Adipose tissue (tissue), 3 donors: ENCODE results near the gene VPS35. TPM values are rescaled to one million over a fixed set of nuclear protein-coding genes. Genes with fewer than 3 reads are reported as not detected.
"Not testable (repeated sequence)": the region's sequence is repeated elsewhere in the genome, so short reads cannot be mapped to it uniquely, and the experiment has no call there.

Source experiments
- H3K27ac ChIP-seq: one replicate; pipeline ENCODE4 v1.5.1; 2013; ENCODE audit warnings: low read depth, low read length
- WGBS, 3 donors: extraction: QIAGEN DNeasy Blood & Tissue Kit; methylation state at CpG; one replicate each; pipeline ENCODE4 v1.1.7; 2013; 5-methylcytosine and 5-hydroxymethylcytosine counted together
- polyA plus RNA-seq, 3 donors: library from polyadenylated mRNA; stranded (reverse); fragments of 200-250 nt; gene quantifications; one replicate each; pipeline ENCODE4 v1.2.3, GENCODE V29; 2013
- donor health status: healthy with polysubstance abuse.
- donor health status: Bipolar disorder and iron deficiency.
- donor health status: healthy.

The VPS35 gene
- polyA plus RNA-seq, 3 donors, result 20.1 to 45.5 (median 34.5) TPM

DNA sequence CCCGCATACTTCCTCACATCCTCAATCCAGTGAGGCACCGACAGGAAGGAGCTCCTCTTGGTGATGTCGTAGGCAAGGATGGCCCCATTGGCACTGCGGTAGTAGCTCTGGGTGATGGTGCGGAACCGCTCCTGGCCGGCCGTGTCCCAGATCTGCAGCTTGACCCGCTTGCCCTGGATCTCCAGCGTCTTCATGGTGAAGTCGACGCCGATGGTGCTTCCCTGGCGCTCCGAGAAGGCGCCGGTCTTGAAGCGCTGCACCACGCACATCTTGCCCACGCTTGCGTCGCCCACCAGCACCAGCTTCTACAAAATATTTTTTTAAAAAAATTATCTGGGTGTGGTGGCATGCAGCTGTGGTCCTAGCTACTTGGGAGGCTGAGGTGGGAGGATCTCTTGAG, 62.3 kb downstream of the VPS35 start:
- H3K27ac ChIP-seq, result not testable (repeated sequence)
- WGBS, 3 donors, result 95 to 98% (median 96%) methylated on average over 20 to 21 of the region's 22 CpGs

DNA sequence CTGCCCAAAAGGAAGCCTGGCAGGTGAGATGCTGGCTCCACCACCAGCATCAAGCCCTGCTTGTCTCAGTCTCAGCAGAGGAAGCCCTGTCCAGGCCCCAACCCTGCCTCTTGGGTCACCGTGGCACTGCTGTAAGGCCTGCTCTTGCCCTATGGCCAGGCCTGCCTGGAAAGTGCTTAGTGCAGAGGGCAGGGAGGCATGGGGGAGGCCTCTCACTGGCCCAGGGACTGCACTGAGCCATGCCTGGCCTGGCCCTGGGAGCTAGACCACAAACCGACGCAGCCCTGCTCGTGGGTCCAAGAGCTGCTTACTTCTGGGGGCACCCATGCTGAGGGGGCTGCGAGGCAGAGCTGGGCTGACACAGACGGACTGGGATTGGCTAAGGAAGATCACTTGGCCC, 64.1 kb downstream of the VPS35 start:
- H3K27ac ChIP-seq, result not testable (repeated sequence)
- 84 to 100% (median 92%) methylated on average over 3 to 6 of the region's 6 CpGs for WGBS, 3 donors

DNA sequence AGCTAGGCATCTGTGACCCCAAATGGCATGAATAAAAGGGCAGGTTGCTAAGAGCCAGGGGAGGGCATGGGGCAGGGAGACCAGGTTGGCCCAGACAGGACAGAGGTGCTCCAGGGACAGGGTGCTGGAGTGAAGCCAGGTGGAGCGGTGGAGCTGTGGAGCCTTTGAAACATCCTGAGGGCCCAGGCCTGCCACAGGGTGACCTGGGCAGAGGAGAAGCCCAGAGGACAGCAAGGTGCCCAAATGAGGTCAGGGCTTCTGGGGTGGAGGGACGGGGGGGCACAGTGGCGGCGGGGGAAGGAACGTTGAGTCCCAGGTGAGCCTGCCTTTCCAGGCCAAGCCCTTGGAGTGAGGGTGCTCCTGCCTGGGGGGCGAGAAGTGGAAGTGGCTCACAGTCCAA, 65.3 kb downstream of the VPS35 start:
- WGBS, 3 donors, result 71 to 83% (median 80%) methylated on average over 4 of the region's 6 CpGs
- H3K27ac ChIP-seq, result not testable (repeated sequence)

DNA sequence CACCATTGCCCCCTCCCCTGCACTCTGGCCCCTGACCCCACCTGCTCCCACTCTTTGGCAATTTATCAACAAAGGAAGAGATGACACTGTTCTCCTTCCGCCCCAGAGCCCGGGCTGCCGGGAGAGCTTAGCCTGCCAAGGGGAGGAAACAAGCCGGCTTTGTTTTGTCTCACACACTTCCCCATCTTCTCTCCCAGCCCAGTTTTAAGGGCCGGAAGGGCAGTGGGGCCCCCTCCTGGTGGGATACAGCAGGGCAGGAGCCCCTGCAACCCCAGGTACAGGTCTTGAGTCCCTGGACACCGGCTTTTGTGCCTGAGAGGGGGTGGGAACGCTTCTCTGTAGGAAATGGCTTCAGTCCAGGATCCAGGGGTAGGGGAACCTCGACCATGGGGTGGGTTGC, 65.7 kb downstream of the VPS35 start:
- 0% methylated on average over 1 of the region's 8 CpGs; no CpG with 5 or more reads in 1 of the 3 donors for WGBS, 3 donors

DNA sequence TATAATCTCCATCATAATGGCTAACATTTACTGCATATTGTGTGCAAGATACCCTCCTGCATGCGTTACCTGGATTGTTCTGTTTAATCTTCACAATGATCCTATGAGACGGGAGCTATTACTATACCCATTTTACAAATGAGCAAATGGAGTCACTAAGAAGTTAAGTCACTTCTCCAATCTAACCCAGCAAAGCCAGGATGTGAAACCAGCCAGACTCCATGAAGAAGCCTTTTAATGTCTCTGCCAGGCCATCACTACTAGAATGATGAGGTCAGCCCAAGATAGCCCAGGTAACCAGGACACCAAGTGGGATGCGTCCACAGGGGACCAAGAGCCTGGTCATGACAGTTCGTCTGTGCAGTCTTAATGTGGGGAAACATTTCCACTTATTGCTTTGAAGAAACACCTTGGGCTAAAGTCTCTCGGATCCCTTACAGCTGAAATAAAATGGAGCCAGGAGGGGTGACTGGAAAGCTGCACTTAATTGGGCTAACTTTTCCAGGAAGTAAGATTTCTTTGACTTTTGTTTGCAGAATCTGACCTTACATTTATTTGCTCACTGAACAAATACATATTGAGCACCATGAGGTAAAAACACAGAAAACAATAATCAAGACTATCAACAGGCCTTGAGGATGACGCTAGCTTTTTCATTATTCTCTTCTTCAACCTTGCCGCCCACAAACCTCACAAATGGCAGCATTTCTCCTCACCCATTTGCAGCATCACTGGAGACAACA, 66.9 kb downstream of the VPS35 start:
- H3K27ac ChIP-seq, result no peak overlapping the region
- WGBS, 3 donors, result 78 to 91% (median 89%) methylated on average over 7 of the region's 7 CpGs

More for the DNA sequence above, 65.7 kb downstream of the VPS35 start:
- H3K27ac ChIP-seq, result not testable (repeated sequence)

DNA sequence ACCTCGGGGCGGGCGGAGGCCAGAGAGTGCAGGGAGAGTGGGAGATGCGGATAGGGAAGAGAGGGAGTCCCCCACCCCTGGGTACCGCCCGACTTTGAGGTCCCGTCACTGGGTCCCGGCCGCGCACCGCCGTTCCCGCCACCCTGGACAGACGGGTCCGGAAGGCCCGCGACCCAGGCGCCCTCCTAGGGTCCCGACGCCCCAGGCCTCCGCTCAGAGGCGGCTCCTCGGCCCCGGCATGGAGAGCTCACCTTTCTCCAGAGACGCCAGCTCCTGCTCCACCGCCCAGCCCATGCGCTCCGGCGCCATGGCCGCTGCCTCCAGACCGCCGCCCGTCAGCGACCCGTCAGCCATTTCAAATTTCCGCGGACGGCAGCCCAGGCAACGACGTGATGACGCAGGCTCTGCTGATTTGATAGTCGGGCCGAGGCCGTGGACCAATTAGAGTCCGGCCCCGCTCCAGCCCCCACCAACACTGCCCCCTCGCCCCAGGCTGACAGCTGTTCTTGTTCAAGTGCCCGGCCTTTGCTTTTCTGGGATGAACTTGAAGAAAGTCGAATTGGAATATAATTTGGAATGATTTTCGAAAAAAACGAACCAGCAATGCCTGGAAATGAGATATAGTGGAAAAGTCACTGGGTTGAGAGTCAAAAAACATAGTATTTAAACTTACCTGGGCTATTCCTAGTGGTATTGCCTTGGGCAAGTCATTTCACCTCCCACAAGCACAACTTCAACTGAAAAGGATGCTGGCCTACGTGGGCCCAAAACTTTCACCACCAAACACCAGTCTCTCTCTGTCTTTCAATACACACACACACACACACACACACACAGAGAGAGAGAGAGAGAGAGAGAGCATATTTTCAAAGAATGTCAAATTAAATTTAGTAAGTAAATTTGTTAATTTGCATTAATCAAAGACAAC, 67.7 kb downstream of the VPS35 start, which contains the start of gene SHCBP1:
TSS of gene SHCBP1 (minus strand) at position 374 of the 928 bp plus-strand sequence. CDS start at position 354, 20 bp downstream.
- 1 to 2% (median 1%) methylated on average over 52 of the region's 52 CpGs for WGBS, 3 donors

DNA sequence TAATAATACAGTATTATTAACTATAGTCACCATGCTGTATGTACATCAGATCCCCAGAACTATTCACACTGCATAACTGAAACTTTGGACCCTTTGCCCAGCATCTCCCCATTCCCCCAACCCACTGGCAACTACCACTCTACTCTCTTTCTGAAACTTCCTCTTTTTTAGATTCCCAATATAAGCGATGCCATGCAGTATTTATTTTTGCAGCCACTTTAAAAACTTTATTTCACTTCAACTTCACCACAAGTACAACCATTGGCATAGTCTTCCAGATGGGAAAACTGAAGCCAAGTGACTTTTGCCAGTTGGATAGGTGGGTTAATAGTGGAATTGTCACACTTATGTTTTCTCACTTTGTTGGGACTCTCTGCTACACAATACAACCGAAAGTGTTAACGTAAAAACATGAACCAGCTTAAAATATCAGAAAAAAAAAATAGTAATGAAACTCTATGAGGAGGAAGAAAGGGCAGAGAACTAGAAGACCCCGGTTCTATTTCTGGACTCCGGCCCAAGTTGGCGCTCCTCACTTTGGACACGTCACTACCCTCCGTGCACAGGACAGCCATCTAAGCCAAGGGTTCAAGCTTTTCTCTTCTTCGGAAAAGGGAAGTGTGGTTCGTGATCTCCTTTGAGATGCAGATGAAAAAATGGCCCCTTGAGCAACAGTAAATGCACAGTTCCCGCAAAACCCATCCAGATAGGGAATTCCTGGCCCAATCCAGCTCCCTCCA, 68.5 kb downstream of the VPS35 start:
- 2 to 11% (median 6%) methylated on average over 11 of the region's 11 CpGs for WGBS, 3 donors
- H3K27ac ChIP-seq, result no peak overlapping the region

More for the DNA sequence above, 67.7 kb downstream of the VPS35 start, which contains the start of gene SHCBP1:
- H3K27ac ChIP-seq, result no peak within 1 kb of the TSS

DNA sequence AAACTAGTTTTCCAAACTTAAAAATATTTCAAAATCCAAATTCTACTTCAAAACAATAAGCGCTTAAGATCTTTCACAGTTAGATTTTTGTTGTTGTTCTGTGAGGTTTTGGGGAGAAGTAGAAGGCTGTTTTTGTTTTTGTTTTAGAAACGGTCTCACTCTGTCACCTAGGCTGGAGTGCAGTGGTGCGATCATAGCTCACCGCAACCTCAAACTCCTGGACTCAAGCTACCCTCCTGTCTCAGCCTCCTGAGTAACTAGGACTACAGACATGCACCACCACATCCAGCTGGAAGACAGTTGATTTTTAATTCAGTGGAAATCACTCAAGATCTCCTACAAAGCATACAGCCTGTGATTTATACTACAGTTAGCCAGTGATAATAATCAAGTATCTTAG, 70.5 kb downstream of the VPS35 start:
- WGBS, 3 donors, result 93 to 95% (median 93%) methylated on average over 4 of the region's 4 CpGs
- H3K27ac ChIP-seq, result no peak overlapping the region

DNA sequence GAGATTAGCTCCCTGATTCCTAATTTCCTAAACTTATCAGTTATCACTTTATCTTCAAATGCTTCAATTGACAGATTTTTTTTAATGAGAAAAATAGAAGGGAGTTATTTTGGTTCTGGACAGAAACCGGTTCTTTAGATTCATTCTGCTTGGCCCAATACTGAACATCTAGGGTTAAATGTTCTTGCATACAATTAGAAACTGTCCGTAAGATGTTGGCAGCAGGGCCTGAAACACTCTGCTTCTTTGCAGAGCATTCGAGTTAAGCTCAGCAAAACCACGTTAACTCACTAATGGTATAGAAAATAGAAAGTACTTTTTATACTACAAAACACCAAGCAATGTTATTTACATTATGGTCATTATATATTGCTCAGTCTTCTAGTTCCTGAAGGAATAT, 75.0 kb downstream of the VPS35 start:
- 55 to 72% (median 57%) methylated on average over 4 of the region's 4 CpGs for WGBS, 3 donors
- H3K27ac ChIP-seq, result no peak overlapping the region

DNA sequence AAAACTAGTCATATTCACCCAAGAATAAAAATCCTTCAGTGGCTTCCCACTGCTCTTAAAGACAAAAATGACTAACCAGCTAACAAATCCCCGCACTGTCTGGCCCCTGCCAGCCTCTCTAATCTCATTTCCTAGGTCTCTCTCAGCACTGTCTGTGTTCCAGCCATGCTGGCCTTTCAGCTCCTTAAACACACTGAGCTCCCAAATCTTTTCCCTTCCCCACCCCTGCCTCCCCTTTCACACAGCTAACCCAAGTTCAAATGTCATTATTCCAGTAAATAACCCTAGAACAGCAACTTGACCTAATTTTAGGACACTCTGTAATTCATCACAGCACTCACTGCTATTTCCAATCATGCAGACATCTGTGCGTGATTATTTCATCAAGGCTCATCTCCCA, 75.6 kb downstream of the VPS35 start:
- H3K27ac ChIP-seq, result no peak overlapping the region
- 66 to 92% (median 76%) methylated on average over 2 of the region's 2 CpGs for WGBS, 3 donors

DNA sequence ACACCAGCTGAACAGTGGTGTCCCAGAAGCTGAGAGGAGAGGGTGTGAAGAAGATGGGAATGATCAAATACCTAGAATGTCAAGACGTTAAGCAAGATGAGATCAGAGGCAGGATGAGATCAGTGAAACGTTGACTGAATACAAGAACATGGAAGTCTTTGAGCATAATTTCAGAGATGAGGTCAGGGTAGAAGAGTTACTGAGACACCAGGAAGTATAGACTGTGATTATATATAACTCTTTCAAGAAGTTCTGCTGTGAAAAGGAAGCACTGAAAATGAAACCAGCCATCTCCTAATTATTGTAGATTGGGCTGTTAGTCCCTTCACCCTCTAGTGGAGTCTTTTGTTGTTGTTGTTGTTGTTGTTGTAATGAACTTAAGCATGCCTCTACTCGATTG, 76.9 kb downstream of the VPS35 start:
- no peak overlapping the region for H3K27ac ChIP-seq
- WGBS, 3 donors, result 68 to 77% (median 69%) methylated on average over 3 of the region's 3 CpGs

DNA sequence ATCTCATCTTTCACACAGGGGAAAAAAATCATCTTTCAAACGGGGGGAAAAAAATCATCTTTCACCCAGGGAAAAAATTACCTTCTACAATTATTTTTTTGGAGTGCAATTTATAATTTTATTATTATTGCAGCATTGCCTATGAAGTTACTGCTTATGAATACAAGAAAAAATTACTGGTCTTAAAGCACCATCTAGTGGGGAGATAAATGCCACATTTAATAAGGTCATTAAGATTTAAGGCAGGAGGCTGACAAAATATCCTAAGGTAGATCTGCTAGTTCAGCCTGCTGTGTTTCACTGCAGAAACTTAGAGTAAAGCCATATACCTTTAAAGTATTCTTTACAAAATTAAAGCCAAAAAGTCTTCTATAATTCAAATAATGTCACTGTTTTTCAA, 81.4 kb downstream of the VPS35 start:
- 62 to 72% (median 62%) methylated on average over 1 of the region's 1 CpG for WGBS, 3 donors
- H3K27ac ChIP-seq, result no peak overlapping the region

DNA sequence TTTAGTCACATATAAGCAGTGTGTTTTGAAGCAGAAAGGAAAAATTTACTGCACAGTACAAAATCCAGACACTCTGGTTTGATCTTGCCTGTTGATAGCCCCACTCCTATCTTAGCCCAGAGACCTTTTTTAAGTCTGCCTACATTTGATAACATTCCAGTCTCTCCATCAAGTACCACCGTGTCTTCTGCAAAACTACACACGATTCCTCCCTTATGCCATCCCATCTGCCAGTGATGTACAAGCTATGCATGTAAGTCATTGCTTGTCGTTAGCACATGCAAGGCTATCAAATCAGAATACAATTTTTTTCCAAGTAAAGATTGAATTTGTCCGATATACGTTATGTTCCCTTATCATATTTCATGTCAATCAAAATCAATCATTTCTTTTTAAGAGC, 82.7 kb downstream of the VPS35 start:
- H3K27ac ChIP-seq, result no peak overlapping the region
- 84 to 97% (median 94%) methylated on average over 5 of the region's 5 CpGs for WGBS, 3 donors

Other genes with a start within 250 kb of the VPS35 start
- under 1 TPM; 0.23 to 0.67 (median 0.27) TPM for gene SHCBP1, start 67.8 kb downstream of the VPS35 start, polyA plus RNA-seq
- gene ORC6, start 481 bp upstream of the VPS35 start, polyA plus RNA-seq, result under 1 TPM; 0.41 to 0.67 (median 0.46) TPM
- under 1 TPM; 0.01 to 0.22 (median 0.03) TPM for gene MYLK3, start 59.2 kb upstream of the VPS35 start, polyA plus RNA-seq
- gene C16orf87, start 142.0 kb upstream of the VPS35 start, polyA plus RNA-seq, result 1 to 10 TPM; 1.8 to 5.3 (median 2.9) TPM
- gene GPT2, start 195.2 kb upstream of the VPS35 start, polyA plus RNA-seq, result 10 to 100 TPM; 30.0 to 62.0 (median 59.2) TPM